ENCODE data around the gene FAM25G. TPM values are rescaled to one million over a fixed set of nuclear protein-coding genes. Genes with fewer than 3 reads are reported as not detected.
"Not testable (repeated sequence)": the region's sequence is repeated elsewhere in the genome, so short reads cannot be mapped to it uniquely, and the experiment has no call there.

Gene FAM25G
- total and polyA plus RNA-seq, 12 donors: not detected

GRCh38 chr10:47465216-47465917 lies 26.1 kb downstream of the FAM25G start:
- H3K27me3 ChIP-seq; H3K9me3 ChIP-seq (replicated peaks in 1 of 3); H3K4me3 ChIP-seq; intact Hi-C loops (cut with DNase I); H3K36me3 ChIP-seq (replicated peaks in 1 of 2); H3K27ac ChIP-seq; H3K4me1 ChIP-seq (replicated peaks in 1 of 2): not testable (repeated sequence)
- DNase-seq: peak in 1 of 7 donors; percentile 1
- WGBS, 4 donors: 80 to 87% (median 83%) methylated on average over 13 to 14 of the region's 14 CpGs

GRCh38 chr10:47462577-47463358 lies 28.7 kb downstream of the FAM25G start:
- 86% methylated on average over 3 of the region's 9 CpGs; no CpG with 5 or more reads in 3 of the 4 donors for WGBS, 4 donors
- H3K4me3 ChIP-seq; H3K36me3 ChIP-seq (replicated peaks in 1 of 2); H3K9me3 ChIP-seq (replicated peaks in 1 of 3); H3K27ac ChIP-seq; intact Hi-C loops (cut with DNase I); H3K4me1 ChIP-seq (replicated peaks in 1 of 2); DNase-seq; H3K27me3 ChIP-seq: not testable (repeated sequence)

DNA sequence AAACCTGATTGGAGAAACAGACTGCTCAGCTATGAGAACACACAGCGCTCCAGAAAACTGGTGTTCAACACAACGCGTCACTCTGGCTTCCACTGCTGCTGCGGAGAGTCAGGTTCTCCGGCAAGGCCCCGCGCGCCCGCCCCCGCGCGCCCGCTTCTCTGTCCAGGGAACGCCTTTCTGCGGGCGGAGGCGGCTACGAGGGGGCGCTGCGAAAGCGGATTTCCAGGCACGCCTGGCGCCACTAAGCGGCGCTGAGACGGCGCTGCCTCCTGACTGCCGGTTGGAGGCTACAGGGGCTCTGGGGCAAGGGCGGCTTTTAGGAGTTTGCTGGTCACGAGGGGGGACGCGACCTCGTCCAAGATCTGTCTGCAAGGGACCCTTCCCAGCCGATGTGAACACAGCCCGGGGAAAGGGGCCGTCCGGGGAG lies 30.2 kb downstream of the FAM25G start:
- H3K4me3 ChIP-seq: peak overlapping the region in 1 of 4 donors; percentile 20
- TF ChIP-seq CTCF (IDR thresholded peaks at IDR 0.05): peak in 1 of 6 experiments; percentile 21
- intact Hi-C loops (cut with DNase I); H3K36me3 ChIP-seq (replicated peaks in 1 of 2); H3K27ac ChIP-seq; H3K9me3 ChIP-seq (replicated peaks in 1 of 3); H3K27me3 ChIP-seq; H3K4me1 ChIP-seq (replicated peaks in 1 of 2): not testable (repeated sequence)
- 0 to 2% (median 1%) methylated on average over 3 to 27 of the region's 37 CpGs for WGBS, 4 donors
- DNase-seq: peak; percentile 59 to 86 (median 81)

DNA sequence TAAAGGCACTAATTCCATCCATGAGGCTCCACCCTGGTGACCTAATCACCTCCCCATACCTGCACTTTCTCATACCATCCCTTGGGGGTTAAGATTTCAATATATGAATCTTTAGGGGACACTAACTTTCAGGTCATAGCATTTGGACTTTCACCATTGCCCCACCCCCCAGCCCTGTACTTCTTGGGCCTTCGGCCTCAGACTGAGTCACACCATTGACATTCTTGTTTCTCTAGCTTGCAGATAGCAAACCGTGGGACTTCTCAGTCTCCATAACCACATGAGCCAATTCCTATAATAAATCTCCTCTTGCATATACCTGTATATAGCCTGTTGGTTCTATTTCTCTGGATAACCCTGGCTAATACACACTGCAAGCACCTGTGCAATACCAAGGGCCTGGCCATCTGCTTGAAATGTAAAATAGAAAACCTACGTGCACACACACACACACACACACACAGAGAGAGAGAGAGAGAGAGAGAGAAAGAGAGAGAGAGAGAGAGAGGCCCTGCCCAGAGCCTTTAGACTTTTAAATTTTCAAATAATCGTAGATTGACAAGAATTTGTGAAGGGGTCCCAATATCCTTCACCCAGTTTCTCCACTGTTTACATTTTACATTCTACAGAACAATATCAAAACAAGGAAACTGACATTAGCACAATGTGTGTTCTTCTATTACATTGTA lies 32.9 kb downstream of the FAM25G start:
- intact Hi-C loops (cut with DNase I): loop anchor here in 1 of 2 donors (10.0 kb wide), 1 partner anchor 94 kb away; no protein-coding TSS in a partner anchor
- Histone ChIP-seq H3K36me3 (replicated peaks in 1 of 2) (no peaks in the 10 kb centered on the region), H3K27ac (no peak overlapping the region)

More for the DNA sequence above, 32.9 kb downstream of the FAM25G start:
- Histone ChIP-seq H3K27me3 (no peaks in the 10 kb centered on the region), H3K4me3 (no peak overlapping the region), H3K9me3 (replicated peaks in 1 of 3) (no peaks in the 10 kb centered on the region), H3K4me1 (replicated peaks in 1 of 2) (no peaks in the 10 kb centered on the region)
- peak in 3 of 7 donors; percentile 10 to 30 (median 11) for DNase-seq
- 59 to 78% (median 65%) methylated on average over 4 of the region's 4 CpGs for WGBS, 4 donors
- no peak for TF ChIP-seq CTCF (IDR thresholded peaks at IDR 0.05)
- TF ChIP-seq POLR2A (IDR thresholded peaks at IDR 0.05): no peak
